DOHH2 (cell line): ENCODE measurements around the gene DMPK.
A peak's percentile ranks its signal among the peaks of the same experiment; 100 is the strongest.
"Not testable (repeated sequence)": the region's sequence is repeated elsewhere in the genome, so short reads cannot be mapped to it uniquely, and the experiment has no call there.

Experiments used
- H3F3A ChIP-seq: fragments of 200-600 bp; sonication (generic), shearing (Covaris generic); 2 replicates; pipeline ENCODE4 v1.6.0; 2016; ENCODE audit warnings: antibody characterized with exemption, mild to moderate bottlenecking; ENCODE audit not compliant: control insufficient read depth, insufficient read depth
- H3K27ac ChIP-seq: fragments of 200-600 bp; sonication (generic); 2 replicates; pipeline ENCODE4 v1.5.1; 2014; ENCODE audit warnings: low read depth, mild to moderate bottlenecking, low read length, moderate library complexity
- H3K27me3 ChIP-seq: fragments of 200-600 bp; sonication (generic); 2 replicates; pipeline ENCODE4 v1.6.1; 2014; ENCODE audit warnings: mild to moderate bottlenecking, low read length, mixed read lengths; ENCODE audit not compliant: control insufficient read depth
- H3K36me3 ChIP-seq: fragments of 200-600 bp; sonication (generic); 2 replicates; pipeline ENCODE4 v1.6.1; 2014; ENCODE audit warnings: mild to moderate bottlenecking, low read length, moderate library complexity, mixed read lengths; ENCODE audit not compliant: control insufficient read depth
- H3K4me1 ChIP-seq: fragments of 200-600 bp; sonication (generic); 2 replicates; pipeline ENCODE4 v1.6.1; 2014; ENCODE audit warnings: mild to moderate bottlenecking, low read length, mixed read lengths; ENCODE audit not compliant: control insufficient read depth
- H3K4me2 ChIP-seq: fragments of 200-600 bp; sonication (generic); 2 replicates; pipeline ENCODE4 v1.6.0; 2014; ENCODE audit warnings: mild to moderate bottlenecking, low read length, moderate library complexity
- H3K4me3 ChIP-seq: fragments of 200-600 bp; sonication (generic); 2 replicates; pipeline ENCODE4 v1.5.1; 2014; ENCODE audit warnings: mild to moderate bottlenecking, low read length, mixed read lengths
- H3K79me2 ChIP-seq: fragments of 200-600 bp; sonication (generic); 2 replicates; pipeline ENCODE4 v1.6.1; 2014; ENCODE audit warnings: mild to moderate bottlenecking, low read length, mixed read lengths; ENCODE audit not compliant: control insufficient read depth
- H3K9me2 ChIP-seq: fragments of 200-600 bp; sonication (generic); replicated peaks from 2 replicates; pipeline ENCODE4 v1.6.1; 2014; ENCODE audit warnings: mild to moderate bottlenecking, low read length, mixed read lengths; ENCODE audit not compliant: control insufficient read depth
- H3K9me3 ChIP-seq: fragments of 200-600 bp; sonication (generic); 2 replicates; pipeline ENCODE4 v1.6.1; 2014; ENCODE audit warnings: antibody characterized with exemption, low read length, mixed read lengths; ENCODE audit not compliant: control insufficient read depth, insufficient read depth
- H4K20me1 ChIP-seq: fragments of 200-600 bp; sonication (generic); 2 replicates; pipeline ENCODE4 v1.6.0; 2014; ENCODE audit warnings: low read depth, mild to moderate bottlenecking, antibody characterized with exemption, low read length, moderate library complexity; ENCODE audit not compliant: control insufficient read depth, insufficient read depth
- EZH2phosphoT487 ChIP-seq: fragments of 200-600 bp; sonication (generic); IDR thresholded peaks from 2 replicates; pipeline ENCODE4 v1.6.1; 2017; ENCODE audit warnings: borderline replicate concordance, mild to moderate bottlenecking, antibody characterized with exemption, low read length, moderate library complexity, mixed read lengths
- TF ChIP-seq, protein P1 (sequence below): fragments of 200-600 bp; sonication (generic); IDR thresholded peaks from one replicate; pipeline ENCODE4 v1.5.1; 2014; ENCODE audit warnings: antibody characterized with exemption, mild to moderate bottlenecking, low read depth, low read length; ENCODE audit not compliant: poor library complexity, severe bottlenecking

DMPK gene

DNA sequence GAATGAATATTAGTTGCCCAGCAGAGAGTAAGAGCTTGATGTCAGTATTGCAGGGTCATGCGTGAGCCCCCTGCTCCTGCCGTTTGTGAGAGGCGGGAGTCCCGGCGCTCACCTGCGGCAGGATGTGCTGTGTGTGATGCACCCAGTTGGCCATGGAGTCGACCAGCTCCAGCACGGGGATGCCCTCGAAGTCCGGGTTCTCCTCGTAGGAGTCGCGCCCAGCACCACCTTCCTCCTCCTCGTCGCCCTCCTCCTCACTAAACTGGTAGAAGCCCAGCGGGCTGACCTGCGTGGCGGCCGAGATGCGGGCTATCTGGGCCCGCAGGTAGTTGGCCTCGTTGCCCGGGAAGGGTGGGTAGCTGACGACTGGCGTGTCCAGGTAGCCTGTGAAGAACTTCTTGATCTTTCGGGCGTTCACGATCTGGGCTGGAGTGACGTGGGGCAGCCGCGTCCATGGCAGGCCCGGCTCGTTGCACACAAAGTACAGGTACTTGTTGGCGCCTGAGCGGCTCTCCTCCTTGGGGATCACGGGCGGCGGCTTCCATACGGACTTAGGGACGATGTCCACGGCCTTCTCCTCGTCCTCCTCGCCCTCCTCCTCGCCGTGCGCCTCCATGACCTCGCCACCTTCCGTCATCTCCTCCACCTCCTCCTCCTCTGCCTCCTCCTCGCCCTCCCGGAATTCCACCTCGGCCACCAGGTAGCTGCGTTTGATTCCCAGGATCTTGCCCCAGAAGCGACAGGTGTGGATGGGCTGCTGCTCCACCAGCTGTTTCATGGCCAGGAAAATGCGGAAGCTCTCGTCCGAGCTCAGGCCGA is 22.1 kb upstream of the DMPK start:
- Histone ChIP-seq H3K79me2 (no peaks in the 10 kb centered on the region), H3K9me2 (no peaks in the 10 kb centered on the region), H3K9me3 (no peaks in the 10 kb centered on the region), H3K36me3 (no peaks in the 10 kb centered on the region), H3K4me2 (no peak overlapping the region), H3K4me3 (no peak overlapping the region), H3F3A (peaks cover 3% of the 10 kb centered on the region; the same call in 1 of the 2 replicates), H3K4me1 (peaks cover 40% of the 10 kb centered on the region), H4K20me1 (no peaks in the 10 kb centered on the region), H3K27ac (no peak overlapping the region), H3K27me3 (no peaks in the 10 kb centered on the region)
- TF ChIP-seq, protein P1, sequence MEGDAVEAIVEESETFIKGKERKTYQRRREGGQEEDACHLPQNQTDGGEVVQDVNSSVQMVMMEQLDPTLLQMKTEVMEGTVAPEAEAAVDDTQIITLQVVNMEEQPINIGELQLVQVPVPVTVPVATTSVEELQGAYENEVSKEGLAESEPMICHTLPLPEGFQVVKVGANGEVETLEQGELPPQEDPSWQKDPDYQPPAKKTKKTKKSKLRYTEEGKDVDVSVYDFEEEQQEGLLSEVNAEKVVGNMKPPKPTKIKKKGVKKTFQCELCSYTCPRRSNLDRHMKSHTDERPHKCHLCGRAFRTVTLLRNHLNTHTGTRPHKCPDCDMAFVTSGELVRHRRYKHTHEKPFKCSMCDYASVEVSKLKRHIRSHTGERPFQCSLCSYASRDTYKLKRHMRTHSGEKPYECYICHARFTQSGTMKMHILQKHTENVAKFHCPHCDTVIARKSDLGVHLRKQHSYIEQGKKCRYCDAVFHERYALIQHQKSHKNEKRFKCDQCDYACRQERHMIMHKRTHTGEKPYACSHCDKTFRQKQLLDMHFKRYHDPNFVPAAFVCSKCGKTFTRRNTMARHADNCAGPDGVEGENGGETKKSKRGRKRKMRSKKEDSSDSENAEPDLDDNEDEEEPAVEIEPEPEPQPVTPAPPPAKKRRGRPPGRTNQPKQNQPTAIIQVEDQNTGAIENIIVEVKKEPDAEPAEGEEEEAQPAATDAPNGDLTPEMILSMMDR, result no peak
- no peak for TF ChIP-seq EZH2phosphoT487

DNA sequence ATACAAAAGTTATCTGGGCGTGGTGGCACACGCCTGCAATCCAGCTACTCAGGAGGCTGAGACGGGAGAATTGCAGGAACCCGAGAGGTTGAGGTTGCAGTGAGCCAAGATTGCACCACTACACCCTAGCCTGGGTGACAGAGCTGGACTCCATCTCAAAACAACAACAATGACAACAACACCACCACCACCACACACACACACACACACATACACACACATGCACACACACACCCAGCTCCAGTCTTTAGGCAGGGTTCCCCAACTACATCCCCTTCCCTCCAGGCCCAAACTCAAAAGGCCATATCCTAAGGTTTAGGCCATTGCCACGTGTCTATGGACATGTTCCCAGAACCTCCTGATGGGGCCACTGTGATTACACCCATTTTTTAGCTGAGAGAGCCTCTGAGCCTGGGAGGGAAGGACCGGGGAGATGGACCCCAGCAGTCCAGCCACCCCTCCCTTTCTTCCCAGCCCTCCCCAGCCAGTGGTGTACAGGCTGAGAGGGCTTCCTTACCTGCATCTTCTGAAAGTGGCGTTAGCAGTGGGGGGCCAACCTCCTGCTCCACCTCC is 19.4 kb upstream of the DMPK start:
- Histone ChIP-seq H3K4me1 (peaks cover 40% of the 10 kb centered on the region), H3K27ac (no peak overlapping the region), H3K79me2 (no peaks in the 10 kb centered on the region), H3K36me3 (no peaks in the 10 kb centered on the region), H4K20me1 (no peaks in the 10 kb centered on the region), H3K9me2 (no peaks in the 10 kb centered on the region), H3K4me3 (no peak overlapping the region; the same call in 1 of the 2 replicates), H3K9me3 (no peaks in the 10 kb centered on the region), H3F3A (peaks cover 4% of the 10 kb centered on the region; the same call in 1 of the 2 replicates), H3K27me3 (no peaks in the 10 kb centered on the region), H3K4me2 (peak overlapping the region; percentile 42)
- TF ChIP-seq EZH2phosphoT487, result no peak
- TF ChIP-seq, protein P1, result no peak

DNA sequence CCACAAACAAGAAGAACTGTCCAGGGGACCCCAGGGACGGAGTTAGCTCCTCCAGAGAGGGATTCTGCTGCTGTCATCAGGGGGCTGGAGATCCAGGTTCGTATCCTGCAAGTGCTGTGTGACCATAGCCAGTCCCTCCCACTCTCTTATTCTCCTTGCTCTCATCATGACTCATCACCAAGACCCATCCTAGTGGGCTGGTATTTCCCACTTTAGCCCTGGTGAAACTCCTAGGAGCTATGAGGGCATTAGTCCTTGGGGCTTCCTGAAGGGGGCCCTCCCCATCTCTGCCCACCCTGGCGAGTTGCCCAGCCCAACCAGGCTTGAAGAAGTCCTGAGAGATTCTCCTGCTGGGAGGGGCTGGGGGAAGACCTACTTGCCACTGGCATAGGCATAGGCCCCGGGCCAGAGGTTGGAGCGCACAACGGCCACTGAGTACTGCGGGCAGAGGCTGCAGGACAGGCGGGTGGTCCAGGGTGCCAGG is 17.8 kb upstream of the DMPK start:
- peaks cover 36% of the 10 kb centered on the region for H3K4me1 ChIP-seq
- no peaks in the 10 kb centered on the region for H3K9me3 ChIP-seq
- no peaks in the 10 kb centered on the region for H4K20me1 ChIP-seq
- H3K27me3 ChIP-seq, result no peaks in the 10 kb centered on the region
- no peaks in the 10 kb centered on the region for H3K79me2 ChIP-seq
- peak overlapping the region; percentile 34 for H3K4me3 ChIP-seq
- TF ChIP-seq, protein P1, result no peak
- TF ChIP-seq EZH2phosphoT487, result no peak
- H3K36me3 ChIP-seq, result no peaks in the 10 kb centered on the region
- H3F3A ChIP-seq, result peaks cover 4% of the 10 kb centered on the region; the same call in 1 of the 2 replicates
- no peaks in the 10 kb centered on the region for H3K9me2 ChIP-seq
- peak overlapping the region; percentile 62 for H3K27ac ChIP-seq
- H3K4me2 ChIP-seq, result peak overlapping the region; percentile 58

DNA sequence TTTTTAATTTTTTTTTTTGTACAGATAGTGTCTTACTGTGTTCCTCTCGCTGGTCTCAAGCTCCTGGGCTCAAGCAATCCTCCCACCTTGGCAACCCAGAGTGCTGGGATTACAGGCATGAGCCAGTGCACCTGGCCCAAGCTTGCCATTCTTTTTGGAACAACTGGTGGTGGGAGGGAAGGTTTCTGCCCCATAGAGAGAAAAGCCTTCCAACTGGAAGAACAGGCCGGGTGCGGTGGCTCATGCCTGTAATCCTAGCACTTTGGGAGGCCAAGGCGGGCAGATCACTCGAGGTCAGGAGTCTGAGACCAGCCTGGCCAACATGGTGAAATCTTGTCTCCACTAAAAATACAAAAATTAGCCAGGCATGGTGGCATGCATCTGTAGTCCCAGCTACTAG is 17.3 kb upstream of the DMPK start:
- Histone ChIP-seq H3K4me1 (peaks cover 36% of the 10 kb centered on the region), H3K4me3 (peak overlapping the region; percentile 24), H3K4me2 (peak overlapping the region; percentile 58), H3K27ac (peak overlapping the region; percentile 62)
- not testable (repeated sequence) for H4K20me1 ChIP-seq, H3K27me3 ChIP-seq, H3K9me3 ChIP-seq, H3K36me3 ChIP-seq, H3F3A ChIP-seq, H3K9me2 ChIP-seq, H3K79me2 ChIP-seq
